ENCODE data around the gene SHF. TPM values are rescaled to one million over a fixed set of nuclear protein-coding genes. Genes with fewer than 3 reads are reported as not detected.

Gene SHF
- total RNA-seq, 1 experiment from 2014 or later, result 0.44 TPM

DNA sequence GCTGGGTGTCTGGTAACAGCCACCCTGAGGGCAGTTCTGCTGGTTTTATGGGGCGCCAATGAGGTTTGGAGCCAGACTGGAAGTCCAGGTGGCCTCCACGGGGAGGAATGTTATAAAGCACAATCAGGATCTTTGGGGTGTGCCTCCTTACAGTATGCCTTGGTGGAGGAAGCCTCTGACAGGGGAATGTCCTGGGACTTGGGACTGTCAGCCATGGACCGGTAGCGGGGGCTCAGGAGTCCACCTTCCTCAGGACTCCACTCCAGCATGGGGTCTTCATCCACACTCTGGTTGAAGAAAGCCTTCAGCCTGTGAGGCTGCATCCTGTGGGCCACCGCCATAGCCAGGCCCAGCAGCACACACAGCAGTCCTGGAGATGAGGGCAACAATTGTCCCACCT is 68.8 kb downstream of the SHF start:
- Mint-ChIP-seq H3K9me3 (ENCODE audit: unreplicated experiment) (no peaks in the 10 kb centered on the region), H3K4me1 (ENCODE audit: insufficient read depth, unreplicated experiment) (peaks cover 9% of the 10 kb centered on the region), H3K27me3 (ENCODE audit: insufficient read depth, unreplicated experiment) (peaks cover 19% of the 10 kb centered on the region), H3K4me3 (ENCODE audit: unreplicated experiment) (no peak overlapping the region), H3K36me3 (ENCODE audit: insufficient read depth, unreplicated experiment) (no peaks in the 10 kb centered on the region), H3K27ac (ENCODE audit: low read depth, unreplicated experiment) (no peak overlapping the region)
- intact Hi-C loops (cut with micrococcal nuclease), result loop anchor here (5.0 kb wide), 1 partner anchor 152 kb away; no protein-coding TSS in a partner anchor
- ChIA-PET POLR2A (no interaction called here), CTCF (interaction anchor here (0.6 to 4.2 kb wide), 26 partner anchors 8 to 266 kb away, joined by 3 to 43 read pairs (median 4); partner anchors contain the start of genes DUOX1 and DUOXA1)
- TF ChIP-seq, protein P1, sequence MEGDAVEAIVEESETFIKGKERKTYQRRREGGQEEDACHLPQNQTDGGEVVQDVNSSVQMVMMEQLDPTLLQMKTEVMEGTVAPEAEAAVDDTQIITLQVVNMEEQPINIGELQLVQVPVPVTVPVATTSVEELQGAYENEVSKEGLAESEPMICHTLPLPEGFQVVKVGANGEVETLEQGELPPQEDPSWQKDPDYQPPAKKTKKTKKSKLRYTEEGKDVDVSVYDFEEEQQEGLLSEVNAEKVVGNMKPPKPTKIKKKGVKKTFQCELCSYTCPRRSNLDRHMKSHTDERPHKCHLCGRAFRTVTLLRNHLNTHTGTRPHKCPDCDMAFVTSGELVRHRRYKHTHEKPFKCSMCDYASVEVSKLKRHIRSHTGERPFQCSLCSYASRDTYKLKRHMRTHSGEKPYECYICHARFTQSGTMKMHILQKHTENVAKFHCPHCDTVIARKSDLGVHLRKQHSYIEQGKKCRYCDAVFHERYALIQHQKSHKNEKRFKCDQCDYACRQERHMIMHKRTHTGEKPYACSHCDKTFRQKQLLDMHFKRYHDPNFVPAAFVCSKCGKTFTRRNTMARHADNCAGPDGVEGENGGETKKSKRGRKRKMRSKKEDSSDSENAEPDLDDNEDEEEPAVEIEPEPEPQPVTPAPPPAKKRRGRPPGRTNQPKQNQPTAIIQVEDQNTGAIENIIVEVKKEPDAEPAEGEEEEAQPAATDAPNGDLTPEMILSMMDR (IDR thresholded peaks at IDR 0.05; ENCODE audit: unreplicated experiment), result no peak
- no TSS peak for BruUV-seq (replicated peaks)
- DNase-seq (ENCODE audit: unreplicated experiment), result no peak

DNA sequence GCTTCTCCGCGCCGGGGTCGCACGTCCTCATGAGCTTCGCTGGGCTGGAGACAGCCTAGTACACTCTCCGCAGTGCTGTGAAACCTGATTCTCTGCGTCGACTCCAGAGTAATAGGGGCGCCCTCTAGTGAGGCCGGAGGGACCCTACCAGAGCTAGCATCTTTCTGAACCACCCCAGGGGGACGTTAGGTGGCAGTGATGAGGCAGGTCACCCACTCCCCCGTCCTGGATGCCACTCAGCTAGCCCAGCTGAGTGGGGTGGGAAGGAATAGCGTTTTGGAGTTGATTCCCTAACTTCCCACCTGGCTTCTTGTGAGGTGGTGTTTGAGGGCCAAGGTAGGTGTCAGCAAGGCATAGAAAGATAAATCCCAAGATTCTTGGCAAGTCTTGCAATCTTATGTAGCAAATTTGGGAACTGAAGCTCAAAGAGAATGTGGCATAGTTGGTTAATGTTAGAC is 69.6 kb downstream of the SHF start:
- TF ChIP-seq, protein P1 (IDR thresholded peaks at IDR 0.05; ENCODE audit: unreplicated experiment), result peak; percentile 96
- no peaks in the 10 kb centered on the region for H3K9me3 Mint-ChIP-seq (ENCODE audit: unreplicated experiment)
- intact Hi-C loops (cut with micrococcal nuclease), result loop anchor here (5.0 kb wide), 1 partner anchor 151 kb away; no protein-coding TSS in a partner anchor
- no peaks in the 10 kb centered on the region for H3K36me3 Mint-ChIP-seq (ENCODE audit: insufficient read depth, unreplicated experiment)
- no TSS peak for BruUV-seq (replicated peaks)
- H3K4me1 Mint-ChIP-seq (ENCODE audit: insufficient read depth, unreplicated experiment), result peaks cover 12% of the 10 kb centered on the region
- peaks cover 27% of the 10 kb centered on the region for H3K27me3 Mint-ChIP-seq (ENCODE audit: insufficient read depth, unreplicated experiment)
- peak; percentile 89 for DNase-seq (ENCODE audit: unreplicated experiment)
- ChIA-PET POLR2A (interaction anchor here (0.8 to 1.0 kb wide), 4 partner anchors 9 to 284 kb away, joined by 3 read pairs; a partner anchor contains a TSS), CTCF (interaction anchor here (0.6 to 4.2 kb wide), 47 partner anchors 9 to 394 kb away, joined by 3 to 43 read pairs (median 4); partner anchors contain the start of genes DUOX1 and DUOXA1)
- H3K27ac Mint-ChIP-seq (ENCODE audit: low read depth, unreplicated experiment), result no peak overlapping the region
- no peak overlapping the region for H3K4me3 Mint-ChIP-seq (ENCODE audit: unreplicated experiment)

DNA sequence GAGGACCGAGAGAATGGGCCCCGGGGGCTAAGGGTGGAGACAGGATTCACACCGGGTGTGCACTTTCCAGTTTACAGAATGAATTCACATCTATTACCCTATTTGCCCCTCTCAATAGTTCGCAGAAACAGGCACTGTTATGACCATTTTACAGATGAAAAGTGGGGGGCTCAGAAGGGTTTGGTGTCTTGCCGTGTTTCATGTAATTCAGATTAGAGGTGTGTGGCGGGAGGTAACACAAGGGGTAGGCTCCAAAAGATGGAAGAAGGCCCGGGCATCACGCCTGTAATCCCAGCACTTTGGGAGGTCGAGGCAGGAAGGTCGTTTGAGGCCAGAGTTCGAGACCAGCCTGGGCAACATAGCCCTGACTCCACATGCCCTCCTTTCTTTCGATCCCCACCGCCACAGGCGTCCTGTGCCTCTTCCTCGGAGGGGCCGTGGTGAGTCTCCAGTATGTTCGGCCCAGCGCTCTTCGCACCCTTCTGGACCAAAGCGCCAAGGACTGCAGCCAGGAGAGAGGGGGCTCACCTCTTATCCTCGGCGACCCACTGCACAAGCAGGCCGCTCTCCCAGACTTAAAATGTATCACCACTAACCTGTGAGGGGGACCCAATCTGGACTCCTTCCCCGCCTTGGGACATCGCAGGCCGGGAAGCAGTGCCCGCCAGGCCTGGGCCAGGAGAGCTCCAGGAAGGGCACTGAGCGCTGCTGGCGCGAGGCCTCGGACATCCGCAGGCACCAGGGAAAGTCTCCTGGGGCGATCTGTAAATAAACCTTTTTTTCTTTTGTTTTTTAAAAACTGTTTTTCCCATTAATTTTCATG is 70.2 kb downstream of the SHF start:
- H3K4me3 Mint-ChIP-seq (ENCODE audit: unreplicated experiment), result no peak overlapping the region
- no peaks in the 10 kb centered on the region for H3K36me3 Mint-ChIP-seq (ENCODE audit: insufficient read depth, unreplicated experiment)
- no peak for DNase-seq (ENCODE audit: unreplicated experiment)
- ChIA-PET POLR2A (interaction anchor here (0.8 to 1.0 kb wide), 4 partner anchors 9 to 284 kb away, joined by 3 read pairs; a partner anchor contains a TSS), CTCF (interaction anchor here (0.6 to 4.2 kb wide), 39 partner anchors 9 to 284 kb away, joined by 3 to 43 read pairs (median 4); partner anchors contain the start of genes DUOX1 and DUOXA1)
- H3K9me3 Mint-ChIP-seq (ENCODE audit: unreplicated experiment), result no peaks in the 10 kb centered on the region
- no peak overlapping the region for H3K27ac Mint-ChIP-seq (ENCODE audit: low read depth, unreplicated experiment)
- BruUV-seq (replicated peaks), result no TSS peak
- intact Hi-C loops (cut with micrococcal nuclease), result loop anchor here (5.0 kb wide), 1 partner anchor 150 kb away; no protein-coding TSS in a partner anchor
- H3K4me1 Mint-ChIP-seq (ENCODE audit: insufficient read depth, unreplicated experiment), result peaks cover 12% of the 10 kb centered on the region
- H3K27me3 Mint-ChIP-seq (ENCODE audit: insufficient read depth, unreplicated experiment), result peaks cover 34% of the 10 kb centered on the region
- TF ChIP-seq, protein P1 (IDR thresholded peaks at IDR 0.05; ENCODE audit: unreplicated experiment), result no peak

Other genes starting within 250 kb of the SHF start
- not detected in 2 replicates for gene TERB2, start 231.3 kb downstream of the SHF start, total RNA-seq (2022)
- 14.7 and 27.7 TPM in 2 replicates for gene SORD, start 164.8 kb downstream of the SHF start, total RNA-seq (2022)
- 0.10 and 0.30 TPM in 2 replicates for gene DUOX2, start 73.8 kb downstream of the SHF start, total RNA-seq (2022)
- gene DUOXA2, start 73.6 kb downstream of the SHF start, total RNA-seq (2022), result not detected in 2 replicates
- 1.3 and 3.0 TPM in 2 replicates for gene DUOXA1, start 58.1 kb downstream of the SHF start, total RNA-seq (2022)
- 15.1 and 16.9 TPM in 2 replicates for gene DUOX1, start 58.0 kb downstream of the SHF start, total RNA-seq (2022)
- not detected in 2 replicates for gene SLC28A2, start 64.3 kb upstream of the SHF start, total RNA-seq (2022)
- gene GATM, start 190.6 kb upstream of the SHF start, total RNA-seq (2022), result 0.54 and 1.6 TPM in 2 replicates

Data from MCF 10A (cell line).